ENCODE data around the gene ZNF468.

- no peak for TF ChIP-seq SREBF2 (IDR thresholded peaks at IDR 0.05; ENCODE audit: low read length)
- TF ChIP-seq RAD51 (IDR thresholded peaks at IDR 0.05) = no peak
- no peak for TF ChIP-seq ZBTB33 (IDR thresholded peaks at IDR 0.05)
- no peak for TF ChIP-seq CTCF (IDR thresholded peaks at IDR 0.05 in 2 of 3, conservative IDR thresholded peaks at IDR 0.05 in 1 of 3; ENCODE audit: control insufficient read depth in 2 of 3, extremely low read depth in 1 of 3, insufficient read depth in 1 of 3, low read depth in 3 of 3, low read length in 3 of 3)
- TF ChIP-seq POLR2A (IDR thresholded peaks at IDR 0.05; ENCODE audit: low read depth, low read length) = no peak
- TF ChIP-seq POLR2AphosphoS2 (IDR thresholded peaks at IDR 0.05; ENCODE audit: low read depth, low read length) = no peak
- no peak for TF ChIP-seq NFYB (IDR thresholded peaks at IDR 0.05; ENCODE audit: insufficient read depth, low read depth, low read length)
- no peak for TF ChIP-seq KAT2A (conservative IDR thresholded peaks at IDR 0.05; ENCODE audit: control insufficient read depth, low read depth, low read length)
- no peak for TF ChIP-seq CBFB (IDR thresholded peaks at IDR 0.05; ENCODE audit: low read depth)
- TF ChIP-seq POLR2AphosphoS5 (IDR thresholded peaks at IDR 0.05; ENCODE audit: low read length) = no peak
- TF ChIP-seq USF2 (IDR thresholded peaks at IDR 0.05; ENCODE audit: borderline replicate concordance, low read depth, low read length) = no peak
- no peak for TF ChIP-seq MAX (IDR thresholded peaks at IDR 0.05; ENCODE audit: low read depth, low read length)
Observed at GRCh38 chr19:52891336-52891735, 33.9 kb upstream of the ZNF468 start.
